GM12878 (cell line): Measurements from ENCODE around the gene FRMPD2. TPM values are rescaled to one million over a fixed set of nuclear protein-coding genes. Genes with fewer than 3 reads are reported as not detected.

ENCODE experiments used
- BCLAF1 ChIP-seq: fragments of 450-650 bp; IDR thresholded peaks from 2 replicates; pipeline ENCODE4 v1.6.1; 2017; ENCODE audit warnings: antibody characterized with exemption, mild to moderate bottlenecking, moderate library complexity
- CTCF ChIP-seq, 3 experiments: IDR thresholded peaks in 2 of 3; conservative IDR thresholded peaks in 1 of 3; 2 replicates each; pipeline ENCODE4 v1.5.1; 2011; ENCODE audit warnings: low read depth in 3 of 3, low read length in 3 of 3, mild to moderate bottlenecking in 3 of 3, control low read depth in 2 of 3, moderate library complexity in 2 of 3, inconsistent platforms in 1 of 3, mixed read lengths in 1 of 3; ENCODE audit not compliant: control insufficient read depth in 2 of 3, insufficient read depth in 1 of 3; ENCODE audit errors: extremely low read depth in 1 of 3
- E2F4 ChIP-seq: IDR thresholded peaks from 2 replicates; pipeline ENCODE4 v1.6.1; 2012; ENCODE audit warnings: low read depth, low read length, improper control_type of control experiment
- FOXK2 ChIP-seq: fragments of 450-650 bp; IDR thresholded peaks from 2 replicates; pipeline ENCODE4 v1.6.1; 2017; ENCODE audit warnings: mild to moderate bottlenecking, moderate library complexity
- HSF1 ChIP-seq: fragments of 150-350 bp; IDR thresholded peaks from 2 replicates; pipeline ENCODE4 v1.6.1; 2014; ENCODE audit warnings: mild to moderate bottlenecking, low read depth, low read length
- MTA3 ChIP-seq: IDR thresholded peaks from 2 replicates; pipeline ENCODE4 v1.6.1; 2012; ENCODE audit warnings: low read length, inconsistent platforms, borderline replicate concordance
- MYB ChIP-seq: fragments of 150-350 bp; IDR thresholded peaks from 2 replicates; pipeline ENCODE4 v1.6.1; 2014; ENCODE audit warnings: mild to moderate bottlenecking, low read depth, low read length, borderline replicate concordance
- NKRF ChIP-seq: fragments of 450-650 bp; conservative IDR thresholded peaks from 2 replicates; pipeline ENCODE4 v1.6.1; 2017; ENCODE audit warnings: mild to moderate bottlenecking, moderate library complexity
- POLR2AphosphoS5 ChIP-seq: IDR thresholded peaks from 2 replicates; pipeline ENCODE4 v1.6.1; 2011; ENCODE audit warnings: mild to moderate bottlenecking, low read length, inconsistent platforms
- REST ChIP-seq: IDR thresholded peaks from 2 replicates; pipeline ENCODE4 v1.6.1; 2012; ENCODE audit warnings: mild to moderate bottlenecking, low read depth, low read length
- SP1 ChIP-seq: IDR thresholded peaks from one replicate; pipeline ENCODE4 v1.6.1; 2011; ENCODE audit warnings: low read depth, low read length
- SRF ChIP-seq, 2 experiments: IDR thresholded peaks; 2 replicates each; pipeline ENCODE4 v1.6.1; 2011; ENCODE audit warnings: low read depth in 2 of 2, low read length in 2 of 2, mild to moderate bottlenecking in 1 of 2, moderate library complexity in 1 of 2
- STAT1 ChIP-seq: fragments of 450-650 bp; conservative IDR thresholded peaks from 2 replicates; pipeline ENCODE4 v1.6.1; 2014; ENCODE audit warnings: antibody characterized with exemption, mild to moderate bottlenecking
- WRNIP1 ChIP-seq: IDR thresholded peaks from 2 replicates; pipeline ENCODE4 v1.6.1; 2011; ENCODE audit warnings: low read depth, low read length, improper control_type of control experiment, borderline replicate concordance
- ZNF622 ChIP-seq: fragments of 450-650 bp; IDR thresholded peaks from 2 replicates; pipeline ENCODE4 v1.6.1; 2017; ENCODE audit warnings: mild to moderate bottlenecking, inconsistent platforms
- polyA plus RNA-seq, 11 experiments: library from polyadenylated mRNA; depleted of rRNA in 4 of 11; unstranded in 6 of 11; stranded (reverse) in 5 of 11; fragments of >200 nt; fragmentation: Nextera tagmentation in 4 of 11; fragmentation: Illumina TruSeq in 1 of 11; extraction: Ambion mirVana in 4 of 11; extraction: Trizol in 1 of 11; gene quantifications; 1 replicate in 1 of 11; 2 replicates in 10 of 11; pipeline versions ENCODE4 v1.2.1 to v1.2.3, GENCODE V29; 2011 to 2016; ENCODE audit warnings: inconsistent platforms in 2 of 11, missing spikeins in 2 of 11, low read depth in 1 of 11
- total RNA-seq, 4 experiments: library from RNA; depleted of rRNA in 3 of 4; stranded (reverse); fragments of >200 nt in 3 of 4; fragmentation: Illumina TruSeq in 1 of 4; extraction: Trizol in 1 of 4; gene quantifications; 2 replicates each; pipeline versions ENCODE4 v1.2.1 to v1.2.3, GENCODE V29; 2013 to 2021

Gene FRMPD2
- total and polyA plus RNA-seq, 10 of the 15 experiments (the other 5 are each of a cell fraction or from before 2014, with no cell fraction given), result 0.38 to 5.7 (median 1.4) TPM

- TF ChIP-seq SP1 (peak; percentile 74), SRF (IDR thresholded peaks at IDR 0.05; ENCODE audit: low read depth in 2 of 2, low read length in 2 of 2) (0 out of 4 replicates have a peak, but pooled peaks of 1 of the 2 experiments have one; percentile 50), FOXK2 (no peak), CTCF (IDR thresholded peaks at IDR 0.05 in 2 of 3, conservative IDR thresholded peaks at IDR 0.05 in 1 of 3; ENCODE audit: control insufficient read depth in 2 of 3, extremely low read depth in 1 of 3, insufficient read depth in 1 of 3, low read depth in 3 of 3, low read length in 3 of 3) (no peak), E2F4 (no peak), MYB (no peak), HSF1 (no peak), STAT1 (peak; percentile 49; the same call in 1 of the 2 replicates), WRNIP1 (no peak), NKRF (no peak), REST (0 out of 2 replicates have a peak, but pooled peaks have one; percentile 24), BCLAF1 (no peak), ZNF622 (no peak), POLR2AphosphoS5 (peak; percentile 83), MTA3 (peak; percentile 89; the same call in 1 of the 2 replicates)
Measured at GRCh38 chr10:48279081-48279751, 4.7 kb upstream of the FRMPD2 start (continued).
